ENCODE measurements around the gene SFT2D3.

The SFT2D3 gene

DNA sequence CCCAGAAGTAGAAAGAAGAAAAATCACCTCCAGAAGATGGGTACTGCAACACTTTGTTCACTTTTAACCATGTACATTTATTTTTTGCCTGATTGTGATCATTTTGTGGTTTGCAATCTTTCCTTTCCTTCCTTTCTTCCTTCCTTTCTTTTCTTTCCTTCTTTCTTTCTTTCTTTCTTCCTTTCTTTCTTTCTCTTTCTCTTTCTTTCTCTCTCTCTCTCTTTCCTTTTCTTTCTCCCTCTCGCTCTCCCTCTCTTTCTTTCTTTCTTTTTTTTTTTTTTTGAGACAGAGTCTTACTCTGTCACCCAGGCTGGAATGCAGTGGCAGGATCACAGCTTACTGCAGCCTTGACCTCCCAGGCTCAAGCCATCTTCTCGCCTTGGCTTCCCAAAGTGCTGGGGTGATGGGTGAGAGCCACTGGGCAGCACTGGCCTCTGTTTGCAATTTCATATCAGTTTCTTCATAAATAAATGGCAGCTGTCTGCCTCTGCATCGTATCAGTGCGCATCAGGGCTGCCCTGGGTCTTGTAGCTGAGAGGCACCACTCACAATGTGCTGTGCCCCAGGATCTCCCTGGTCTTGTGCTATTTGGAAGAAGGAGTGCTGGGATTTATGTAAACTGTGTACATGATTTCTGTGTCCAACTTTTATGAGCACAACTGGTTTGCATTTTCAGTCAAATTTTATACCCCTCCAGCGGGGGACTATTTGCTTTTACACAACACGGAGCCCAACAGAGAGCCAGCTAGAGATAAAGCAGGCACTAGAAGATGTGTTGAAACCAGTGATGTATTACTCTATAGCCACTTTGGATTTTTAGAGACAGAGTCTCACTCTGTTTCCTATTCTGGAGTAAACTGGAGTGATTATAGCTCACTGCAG is 19.1 kb upstream of the SFT2D3 start:
- no peak for DNase-seq (ENCODE audit: low read depth in 2 of 2)

DNA sequence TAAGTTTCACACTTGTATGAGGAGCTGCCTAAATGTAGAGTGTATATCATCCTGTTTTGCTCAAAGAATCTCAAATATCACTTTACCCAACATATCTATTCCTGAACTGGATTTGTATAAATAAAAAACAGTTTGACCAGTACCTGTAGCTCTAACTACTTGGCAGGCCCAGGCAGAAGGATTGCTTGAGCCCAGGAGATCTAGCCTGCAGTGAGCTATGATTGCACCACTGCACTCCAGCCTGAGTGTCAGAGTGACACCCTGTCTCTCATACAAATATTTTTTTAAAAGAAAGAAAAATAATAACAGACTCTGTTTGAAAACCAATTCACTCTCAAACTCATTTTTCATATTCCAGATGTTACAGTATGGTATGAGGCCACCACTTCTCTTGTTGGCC is 18.2 kb upstream of the SFT2D3 start:
- DNase-seq (ENCODE audit: low read depth in 2 of 2): no peak

GRCh38 chr2:127683757-127684156 is 17.5 kb upstream of the SFT2D3 start:
- DNase-seq (ENCODE audit: low read depth in 2 of 2): no peak

DNA sequence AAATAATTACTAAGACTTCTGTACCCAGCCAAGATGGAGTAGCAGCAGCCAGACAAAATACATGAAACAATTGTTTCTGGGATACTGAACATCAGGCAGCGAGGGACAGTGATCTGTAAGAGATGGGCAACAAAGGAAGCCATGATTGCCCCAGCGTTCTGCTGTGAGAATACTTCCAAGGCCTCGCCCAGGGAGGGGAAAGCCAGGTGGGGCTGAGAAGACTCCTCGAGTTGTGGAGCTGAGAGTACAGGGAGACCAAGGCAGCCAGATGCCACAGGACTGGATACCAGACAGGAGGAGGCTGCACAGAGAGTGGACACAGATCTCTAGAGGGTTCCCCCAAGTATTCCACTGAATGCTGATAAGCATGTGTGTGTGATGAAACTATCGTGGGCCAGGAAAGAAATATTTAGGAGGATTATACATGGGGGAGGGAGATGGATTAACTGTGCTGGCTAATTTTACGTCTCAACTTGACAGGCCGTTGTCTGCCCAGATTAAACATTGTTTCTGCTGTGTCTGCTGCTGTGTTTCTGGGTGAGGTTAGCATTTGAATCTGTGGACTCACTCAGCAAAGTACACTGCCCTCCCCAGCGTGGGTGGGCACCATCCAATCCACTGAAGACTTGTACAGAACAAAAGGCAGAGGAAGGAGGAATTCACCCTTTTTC is 15.8 kb upstream of the SFT2D3 start:
- no peak for DNase-seq (ENCODE audit: low read depth in 2 of 2)

DNA sequence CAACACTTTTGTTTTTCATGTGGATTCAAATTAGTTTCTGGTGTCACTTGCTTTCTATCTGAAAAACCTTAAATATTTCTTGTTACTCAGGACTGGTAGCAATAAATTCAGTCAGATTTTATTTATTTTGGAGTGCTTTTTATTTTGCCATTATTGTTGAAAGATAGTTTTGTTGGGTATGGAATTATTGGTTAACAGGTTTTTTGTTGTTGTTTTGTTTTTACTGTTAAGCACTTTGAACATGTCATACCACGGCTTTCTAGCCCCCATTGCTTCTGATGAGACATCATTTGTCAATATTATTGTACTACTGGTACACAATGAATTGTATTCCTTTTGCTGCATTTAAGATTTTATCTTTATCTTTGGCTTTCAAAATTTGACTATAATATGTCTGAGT is 12.9 kb upstream of the SFT2D3 start:
- DNase-seq (ENCODE audit: low read depth in 2 of 2): no peak

DNA sequence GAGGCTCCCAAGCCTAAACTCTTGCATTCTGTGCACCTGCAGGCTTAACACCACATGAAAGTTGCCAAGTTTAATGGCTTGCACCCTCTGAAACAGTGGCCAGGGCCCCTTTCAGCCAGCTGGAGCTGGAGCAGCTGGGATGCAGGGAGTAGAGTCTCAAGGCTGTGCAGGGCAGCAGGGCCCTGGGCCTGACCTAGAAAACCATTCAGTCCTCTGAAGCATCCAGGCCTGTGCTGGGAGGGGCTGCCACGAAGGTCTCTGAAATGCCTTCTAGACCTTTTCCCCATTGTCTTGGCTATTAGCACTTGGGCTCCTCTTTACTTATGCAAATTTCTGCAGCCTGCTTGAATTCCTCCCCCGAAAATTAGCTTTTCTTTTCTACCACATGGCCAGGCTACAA is 10.6 kb upstream of the SFT2D3 start:
- no peak for DNase-seq (ENCODE audit: low read depth in 2 of 2)

GRCh38 chr2:127694986-127695385 is 6.3 kb upstream of the SFT2D3 start:
- DNase-seq (ENCODE audit: low read depth in 2 of 2): no peak

- DNase-seq (ENCODE audit: low read depth in 2 of 2): peak in 1 of 2 experiments; percentile 41
These were observed 5.5 kb upstream of the SFT2D3 start for GRCh38 chr2:127695491-127696472.

GRCh38 chr2:127697482-127698180 is 3.7 kb upstream of the SFT2D3 start:
- DNase-seq (ENCODE audit: low read depth in 2 of 2): no peak

- DNase-seq (ENCODE audit: low read depth in 2 of 2): no peak
These were observed 2.5 kb upstream of the SFT2D3 start for GRCh38 chr2:127698553-127699355.

- peak in 1 of 2 experiments; percentile 11 for DNase-seq (ENCODE audit: low read depth in 2 of 2)
These were observed 637 bp upstream of the SFT2D3 start for GRCh38 chr2:127700527-127701192.

DNA sequence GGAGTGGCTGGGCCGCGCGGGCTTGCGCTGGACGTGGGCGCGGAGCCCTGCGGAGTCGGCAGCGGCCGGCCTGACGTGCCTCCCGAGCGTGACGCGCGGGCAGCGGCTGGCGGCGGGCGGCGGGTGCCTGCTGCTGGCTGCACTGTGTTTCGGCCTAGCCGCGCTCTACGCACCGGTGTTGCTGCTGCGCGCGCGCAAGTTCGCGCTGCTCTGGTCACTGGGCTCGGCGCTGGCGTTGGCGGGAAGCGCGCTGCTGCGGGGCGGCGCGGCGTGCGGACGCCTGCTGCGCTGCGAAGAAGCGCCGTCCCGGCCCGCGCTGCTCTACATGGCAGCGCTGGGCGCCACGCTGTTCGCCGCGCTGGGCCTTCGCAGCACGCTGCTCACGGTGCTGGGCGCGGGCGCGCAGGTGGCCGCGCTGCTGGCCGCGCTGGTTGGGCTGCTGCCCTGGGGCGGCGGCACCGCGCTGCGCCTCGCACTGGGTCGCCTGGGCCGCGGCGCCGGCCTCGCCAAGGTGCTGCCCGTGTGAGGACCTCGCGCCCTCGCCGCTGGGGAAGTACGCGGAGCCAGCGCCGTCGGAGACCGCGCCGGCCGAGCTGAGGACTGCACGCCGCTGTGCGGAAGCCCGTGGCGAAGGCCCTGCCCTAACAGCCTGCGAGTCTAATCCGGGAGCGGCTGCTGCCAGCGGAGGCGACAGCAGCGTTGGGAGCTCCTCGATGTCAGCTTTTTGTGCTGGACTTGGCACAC is 526 bp downstream of the SFT2D3 start:
- DNase-seq (ENCODE audit: low read depth in 2 of 2): peak; percentile 54 to 56

DNA sequence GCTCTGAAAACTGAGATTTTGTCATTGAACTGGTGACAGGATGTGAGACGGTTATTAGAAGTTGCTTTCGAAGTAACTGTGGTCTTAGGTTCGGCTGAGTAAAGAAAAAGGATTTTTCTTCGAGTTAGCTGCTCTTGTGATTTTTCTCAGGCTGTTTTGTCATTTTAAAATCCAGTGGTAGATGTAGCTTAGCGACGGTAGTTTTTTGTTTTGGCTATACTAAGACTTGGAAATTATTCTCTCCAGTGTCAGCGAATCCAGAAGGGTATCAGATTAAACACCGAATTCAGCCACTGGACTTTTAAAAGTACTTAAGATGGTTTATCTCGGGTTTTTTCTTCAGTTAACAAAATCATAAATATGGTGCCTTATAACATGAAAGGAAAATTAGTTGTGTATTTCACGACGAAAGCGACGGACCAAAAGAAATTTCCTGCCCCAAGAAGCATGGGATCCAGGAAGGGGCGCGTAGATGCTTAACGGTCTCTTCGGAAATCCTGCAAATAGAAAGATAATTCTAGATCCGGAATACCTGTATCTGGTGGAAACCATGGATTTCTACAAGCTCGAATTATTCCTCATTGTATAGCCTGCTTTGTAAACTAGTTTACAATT is 1.2 kb downstream of the SFT2D3 start:
- no peak for DNase-seq (ENCODE audit: low read depth in 2 of 2)

DNA sequence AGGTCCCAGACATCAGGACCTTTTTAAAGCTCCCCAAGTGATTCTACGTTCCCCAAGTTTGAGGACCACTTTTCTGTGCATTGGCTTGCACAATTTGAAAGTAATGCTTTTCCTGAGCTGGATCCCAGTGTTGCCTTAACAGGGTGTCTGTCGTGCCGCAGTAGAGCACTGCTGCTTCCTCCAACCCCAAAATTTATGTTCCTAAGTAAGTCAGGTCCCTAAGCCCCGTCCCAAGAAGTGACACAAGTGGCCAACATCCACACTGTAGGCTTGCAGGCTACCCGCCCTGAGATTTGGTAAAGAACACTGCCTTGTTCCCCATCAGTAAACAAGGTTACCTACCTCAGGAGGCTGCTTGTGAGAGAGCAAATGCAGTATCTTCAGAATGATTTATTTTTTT is 2.0 kb downstream of the SFT2D3 start:
- no peak for DNase-seq (ENCODE audit: low read depth in 2 of 2)

GRCh38 chr2:127704641-127705390 is 3.5 kb downstream of the SFT2D3 start:
- DNase-seq (ENCODE audit: low read depth in 2 of 2): no peak

DNA sequence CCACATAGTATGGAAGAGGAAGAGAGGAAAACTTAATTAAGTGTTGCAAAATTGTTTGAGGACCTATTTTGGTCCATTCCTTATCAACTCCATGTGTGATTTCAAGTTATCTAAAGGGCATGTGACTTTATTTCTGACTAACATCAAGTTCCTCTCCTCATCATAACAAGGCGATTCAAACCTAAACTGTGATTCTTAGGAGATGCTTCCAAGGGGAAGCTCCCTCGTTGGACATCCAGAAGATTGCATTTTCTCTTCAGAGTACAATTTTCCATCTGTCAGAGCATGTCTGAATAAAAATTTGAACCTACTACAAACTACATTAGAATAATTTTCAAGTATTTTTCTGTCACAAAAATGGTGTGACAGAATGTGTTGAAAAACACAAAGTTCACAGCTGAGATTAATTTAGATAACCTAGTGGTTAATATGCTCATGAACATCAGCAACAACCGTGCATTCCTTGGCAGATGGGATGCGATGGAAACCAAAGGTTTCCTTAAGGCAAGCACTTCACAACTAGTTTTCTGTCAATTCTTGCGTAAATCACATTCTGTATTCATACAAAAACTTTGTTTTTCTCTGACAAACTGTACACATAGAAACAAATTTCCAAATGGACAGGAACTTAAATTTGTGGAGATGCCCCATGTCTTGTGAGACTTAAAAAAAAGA is 4.2 kb downstream of the SFT2D3 start:
- no peak for DNase-seq (ENCODE audit: low read depth in 2 of 2)

- DNase-seq (ENCODE audit: low read depth in 2 of 2): no peak
These were observed 5.1 kb downstream of the SFT2D3 start for GRCh38 chr2:127706215-127706990.

Data from stimulated activated CD4-positive, alpha-beta T cell treated with anti-CD3 and anti-CD28 coated beads, Interleukin-12 subunit alpha, Interleukin-12 subunit beta, amount 100 ng/mL, for 24 hours (primary cell).